ENCODE data around the gene OSBPL6.

The OSBPL6 gene

GRCh38 chr2:178277741-178278197, 83.5 kb downstream of the OSBPL6 start:
- no peak for DNase-seq

GRCh38 chr2:178279142-178279541, 84.8 kb downstream of the OSBPL6 start:
- no peak for DNase-seq

DNA sequence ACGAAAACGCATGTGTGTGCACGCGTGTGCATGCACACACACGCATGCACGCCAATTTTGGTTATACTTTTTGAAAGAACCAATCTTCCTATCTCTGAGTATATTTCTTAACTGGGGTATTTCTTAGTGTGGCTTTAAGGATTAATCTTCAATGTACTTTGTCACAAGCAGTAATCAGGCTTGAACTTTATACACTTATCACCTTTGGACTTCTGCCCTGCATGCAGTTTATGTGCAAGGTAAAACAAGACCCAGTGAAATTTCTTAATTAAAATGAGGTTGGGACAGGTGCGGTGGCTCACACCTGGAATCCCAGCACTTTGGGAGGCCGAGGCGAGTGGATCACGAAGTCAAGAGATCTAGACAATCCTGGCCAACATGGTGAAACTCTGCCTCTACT, 85.3 kb downstream of the OSBPL6 start:
- DNase-seq = no peak

DNA sequence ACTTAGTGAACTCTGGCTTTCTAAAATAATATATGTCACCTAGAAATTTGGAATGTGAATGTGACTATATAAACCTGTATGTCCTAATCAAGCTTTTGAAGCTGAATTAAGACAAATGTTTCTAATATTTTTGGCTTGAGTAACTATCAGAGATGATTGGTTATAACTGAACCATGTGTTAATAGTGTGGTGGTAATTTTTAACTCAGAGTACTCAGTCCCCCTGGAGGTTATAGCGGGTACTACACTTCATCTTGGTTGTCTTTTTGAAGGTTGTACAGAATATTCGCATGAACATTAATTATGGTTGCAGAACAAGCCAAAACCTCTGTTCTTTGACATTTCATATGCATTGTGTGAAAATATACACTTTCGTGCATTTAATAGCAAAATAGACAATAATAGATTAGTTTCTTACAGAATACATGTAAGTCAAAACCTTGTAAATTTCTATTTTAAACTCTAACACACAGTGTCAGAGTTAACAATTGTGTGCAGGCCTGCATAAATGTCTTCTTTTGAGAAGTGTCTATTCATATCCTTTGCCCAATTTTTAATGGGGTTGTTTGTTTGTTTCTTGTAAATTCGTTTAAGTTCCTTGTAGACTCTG, 86.0 kb downstream of the OSBPL6 start:
- peak; percentile 2 for DNase-seq

GRCh38 chr2:178282075-178282815, 87.9 kb downstream of the OSBPL6 start:
- no peak for DNase-seq

- DNase-seq = no peak
Observed at GRCh38 chr2:178283341-178283918, 89.1 kb downstream of the OSBPL6 start.

GRCh38 chr2:178284613-178285286, 90.4 kb downstream of the OSBPL6 start:
- no peak for DNase-seq

DNA sequence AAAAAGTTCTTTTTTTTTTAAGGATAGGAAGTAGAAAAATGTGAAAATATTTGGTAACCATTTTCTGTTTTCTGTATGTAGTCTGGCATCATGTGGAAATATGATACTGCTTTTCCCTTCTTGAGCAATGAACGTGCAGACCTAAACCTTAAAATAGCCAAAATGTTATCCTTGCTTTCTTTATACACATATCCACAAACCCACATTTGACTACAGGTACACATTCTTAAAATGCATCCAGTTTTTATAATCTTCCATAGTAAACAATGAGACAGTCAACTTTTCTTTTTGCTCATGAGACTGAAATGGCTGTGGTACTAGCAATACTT, 90.9 kb downstream of the OSBPL6 start:
- DNase-seq = no peak

GRCh38 chr2:178286636-178287035, 92.3 kb downstream of the OSBPL6 start:
- DNase-seq = no peak

GRCh38 chr2:178287652-178288344, 93.5 kb downstream of the OSBPL6 start:
- no peak for DNase-seq

- DNase-seq = no peak
Observed at GRCh38 chr2:178291703-178292102, 97.4 kb downstream of the OSBPL6 start.

- no peak for DNase-seq
Observed at GRCh38 chr2:178292586-178292985, 98.3 kb downstream of the OSBPL6 start.

GRCh38 chr2:178295115-178295514, 100.8 kb downstream of the OSBPL6 start:
- DNase-seq = no peak

- no peak for DNase-seq
Observed at GRCh38 chr2:178295906-178296305, 101.6 kb downstream of the OSBPL6 start.

DNA sequence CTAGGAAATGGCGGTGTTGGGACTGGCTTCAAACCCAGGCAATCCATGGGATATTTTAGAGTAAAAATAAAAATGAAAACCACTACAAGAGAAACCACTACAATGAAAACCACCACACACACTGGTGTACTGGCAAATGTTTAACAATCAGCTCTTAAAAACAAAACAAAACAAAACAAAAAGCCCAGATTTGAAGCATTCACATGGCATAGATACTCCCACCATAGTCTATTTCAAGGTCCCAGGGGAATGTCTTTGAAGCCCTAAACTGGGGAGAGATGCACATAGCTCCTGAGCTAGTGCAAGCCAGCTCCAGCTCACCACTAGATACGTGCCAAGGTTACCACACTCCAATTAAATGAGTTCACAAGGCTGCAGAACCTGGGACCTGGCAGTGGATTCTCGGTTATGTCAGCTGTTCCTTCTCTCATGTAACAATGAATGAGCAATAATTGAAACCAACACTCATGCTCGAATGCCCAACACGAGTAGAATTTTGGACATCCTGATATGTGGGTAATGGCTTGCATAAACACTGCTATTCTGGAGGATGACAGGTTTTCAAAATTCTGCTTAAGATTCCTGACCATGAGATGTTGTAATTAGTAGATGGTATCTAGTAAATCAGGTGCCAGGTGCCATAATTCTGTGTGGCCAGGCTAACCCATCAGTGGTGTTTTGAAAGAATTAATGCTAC, 102.2 kb downstream of the OSBPL6 start:
- no peak for DNase-seq

- no peak for DNase-seq
Observed at GRCh38 chr2:178297091-178297411, 102.7 kb downstream of the OSBPL6 start.

DNA sequence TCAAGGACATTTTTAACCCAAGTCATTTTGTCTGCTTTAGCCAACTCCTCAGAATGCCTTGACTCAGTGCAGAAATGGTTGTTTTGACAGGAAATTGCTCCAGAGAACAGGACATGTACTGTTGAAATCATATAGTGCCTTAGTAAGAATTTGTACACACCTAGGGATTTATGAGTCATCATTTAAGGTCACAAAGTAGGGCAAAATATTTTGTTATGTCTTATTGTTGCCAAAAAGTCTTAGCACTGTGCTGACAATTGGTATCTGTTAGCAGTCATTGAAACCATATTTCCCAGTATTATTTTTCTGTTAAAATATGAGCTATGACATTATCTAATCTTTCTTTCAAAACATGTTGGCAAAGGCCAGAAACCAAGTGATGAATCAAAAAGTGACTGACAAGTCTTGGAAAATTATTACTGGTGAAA, 104.5 kb downstream of the OSBPL6 start:
- DNase-seq = no peak

- DNase-seq = peak; percentile 32
Observed at GRCh38 chr2:178301649-178302238, 107.4 kb downstream of the OSBPL6 start.

- DNase-seq = no peak
Observed at GRCh38 chr2:178304333-178304732, 110.0 kb downstream of the OSBPL6 start.

- peak; percentile 27 for DNase-seq
Observed at GRCh38 chr2:178306352-178307073, 112.2 kb downstream of the OSBPL6 start.

GRCh38 chr2:178307650-178308049, 113.3 kb downstream of the OSBPL6 start:
- DNase-seq = no peak

DNA sequence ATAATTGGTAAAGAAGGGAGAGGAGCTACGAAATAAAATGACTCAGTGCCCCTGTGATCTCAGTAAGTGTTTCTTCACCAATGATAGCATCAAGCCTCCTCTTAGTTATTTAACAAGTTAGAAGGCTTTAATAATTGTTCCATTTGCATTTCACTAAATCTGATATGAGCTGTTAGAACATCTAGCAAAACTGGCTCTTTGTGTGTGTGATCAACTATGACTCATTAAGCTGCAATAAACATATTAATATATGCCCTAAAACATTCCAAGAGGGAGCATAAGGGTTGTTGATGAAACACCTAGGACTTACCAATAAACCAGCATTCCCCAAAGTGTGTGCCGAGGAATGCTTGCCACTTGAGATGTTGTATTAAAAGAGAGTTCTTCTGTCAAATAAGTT, 115.2 kb downstream of the OSBPL6 start:
- DNase-seq = no peak
